Right ventricle myocardium inferior (tissue), 1 donor: Measurements from ENCODE around the gene NHEJ1. TPM values are rescaled to one million over a fixed set of nuclear protein-coding genes. Genes with fewer than 3 reads are reported as not detected.

Experiments
- ATAC-seq: fragments of 200-7000 bp; cut with Tn5 transposase; one replicate; pipeline ENCODE4 v1.9.1; 2020; ENCODE audit warnings: mild to moderate bottlenecking, moderate library complexity
- DNase-seq: peaks from one replicate; pipeline ENCODE4 v3.0.0; 2021; ENCODE audit errors: missing footprints
- intact Hi-C: fragments of 100-400 bp; cut with DNase I; formaldehyde crosslinking; loops from one replicate; pipeline ENCODE4 v1.11.0; 2022
- microRNA-seq: library from miRNA; unstranded; fragments of <30 nt; microRNA quantifications from one replicate; pipeline ENCODE4 v1.2.0, GENCODE V29; 2020
- total RNA-seq: library from RNA; stranded (reverse); fragmentation: NEBNext Ultra II Directional; extraction: Animal tissue kit (Norgen Biotek cat#: 25700); gene quantifications from one replicate; pipeline ENCODE4 v1.2.1, GENCODE V29; 2021
- donor health status: DM: no; HTN: yes; CAD: no; lungs with severe emphysema.

Gene NHEJ1
- total RNA-seq, 1 donor from 2014 or later, result 9.7 TPM

GRCh38 chr2:219028141-219028540 is 132.5 kb downstream of the NHEJ1 start:
- no peak for ATAC-seq
- DNase-seq, result no peak
- intact Hi-C loops, result no loop called here

GRCh38 chr2:219027511-219028055 is 133.0 kb downstream of the NHEJ1 start:
- intact Hi-C loops, result no loop called here
- DNase-seq, result no peak
- no peak for ATAC-seq

GRCh38 chr2:219026946-219027345 is 133.7 kb downstream of the NHEJ1 start:
- ATAC-seq, result no peak
- DNase-seq, result no peak
- intact Hi-C loops, result no loop called here

GRCh38 chr2:219025637-219026585 is 134.7 kb downstream of the NHEJ1 start:
- DNase-seq (no peak), ATAC-seq (no peak)
- intact Hi-C loops, result no loop called here

Small RNA genes lying within 50 kb of the gene (microRNA-seq; reads per million reads assigned to microRNA genes)
- gene MIR3131, result not detected

Other genes starting within 250 kb of the NHEJ1 start
- gene CDK5R2, start 201.1 kb downstream of the NHEJ1 start, total RNA-seq, result not detected
- not detected for gene FEV, start 175.6 kb downstream of the NHEJ1 start, total RNA-seq
- not detected for gene CRYBA2, start 167.4 kb downstream of the NHEJ1 start, total RNA-seq
- not detected for gene CFAP65, start 119.3 kb downstream of the NHEJ1 start, total RNA-seq
- gene IHH, start 99.9 kb downstream of the NHEJ1 start, total RNA-seq, result not detected
- gene SLC23A3, start 9.2 kb upstream of the NHEJ1 start, total RNA-seq, result 0.87 TPM
- gene CNPPD1, start 16.1 kb upstream of the NHEJ1 start, total RNA-seq, result 72.7 TPM
- gene RETREG2, start 17.5 kb upstream of the NHEJ1 start, total RNA-seq, result 37.4 TPM
- 24.3 TPM for gene ZFAND2B, start 46.0 kb upstream of the NHEJ1 start, total RNA-seq
- 31.4 TPM for gene ABCB6, start 58.1 kb upstream of the NHEJ1 start, total RNA-seq
- 79.4 TPM for gene ATG9A, start 68.8 kb upstream of the NHEJ1 start, total RNA-seq
- gene ANKZF1, start 69.0 kb upstream of the NHEJ1 start, total RNA-seq, result 26.6 TPM
- gene GLB1L, start 84.6 kb upstream of the NHEJ1 start, total RNA-seq, result 1.8 TPM
- gene STK16, start 84.7 kb upstream of the NHEJ1 start, total RNA-seq, result 17.1 TPM
- gene TUBA4B, start 92.4 kb upstream of the NHEJ1 start, total RNA-seq, result not detected
- 128 TPM for gene TUBA4A, start 93.1 kb upstream of the NHEJ1 start, total RNA-seq
- gene DNAJB2, start 118.6 kb upstream of the NHEJ1 start, total RNA-seq, result 80.4 TPM
- gene PTPRN, start 148.6 kb upstream of the NHEJ1 start, total RNA-seq, result not detected
- gene RESP18, start 171.9 kb upstream of the NHEJ1 start, total RNA-seq, result not detected
- 66.6 TPM for gene DNPEP, start 227.1 kb upstream of the NHEJ1 start, total RNA-seq